HL-60 (cell line): ENCODE measurements around the gene PINK1.

Experiments
- GABPA ChIP-seq: IDR thresholded peaks from 2 replicates; pipeline ENCODE4 v1.6.1; 2012; ENCODE audit warnings: low read depth
- POLR2AphosphoS5 ChIP-seq: IDR thresholded peaks from 2 replicates; pipeline ENCODE4 v1.6.1; 2012; ENCODE audit warnings: low read depth
- SPI1 ChIP-seq: IDR thresholded peaks from 2 replicates; pipeline ENCODE4 v1.6.1; 2012; ENCODE audit warnings: low read depth, mild to moderate bottlenecking, borderline replicate concordance
- TF ChIP-seq, protein P1 (sequence below): IDR thresholded peaks from one replicate; pipeline ENCODE4 v1.5.1; 2011; ENCODE audit warnings: low read length, control low read depth, inconsistent platforms; ENCODE audit not compliant: insufficient read depth
- TF ChIP-seq, protein P2 (sequence below): IDR thresholded peaks from 2 replicates; pipeline ENCODE4 v1.6.1; 2012; ENCODE audit warnings: low read depth; ENCODE audit not compliant: insufficient replicate concordance

DNA sequence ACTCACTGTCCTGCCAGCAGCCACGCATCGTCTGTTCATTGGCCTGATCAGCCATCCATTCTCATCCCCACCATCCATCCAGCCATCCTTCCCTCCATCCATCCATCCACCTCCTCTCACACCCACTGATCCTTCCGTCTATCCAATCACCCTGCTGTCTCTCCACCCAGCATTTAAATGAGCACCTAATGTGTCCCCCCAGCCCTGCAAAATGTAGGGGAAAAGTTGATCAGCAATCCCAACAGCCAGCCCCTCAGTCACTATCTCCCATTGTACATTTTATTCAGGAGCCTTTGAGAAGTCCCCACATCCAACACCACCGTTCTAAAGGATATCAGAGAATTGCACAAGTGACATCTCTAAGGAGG is 39.0 kb downstream of the PINK1 start:
- TF ChIP-seq, protein P1, sequence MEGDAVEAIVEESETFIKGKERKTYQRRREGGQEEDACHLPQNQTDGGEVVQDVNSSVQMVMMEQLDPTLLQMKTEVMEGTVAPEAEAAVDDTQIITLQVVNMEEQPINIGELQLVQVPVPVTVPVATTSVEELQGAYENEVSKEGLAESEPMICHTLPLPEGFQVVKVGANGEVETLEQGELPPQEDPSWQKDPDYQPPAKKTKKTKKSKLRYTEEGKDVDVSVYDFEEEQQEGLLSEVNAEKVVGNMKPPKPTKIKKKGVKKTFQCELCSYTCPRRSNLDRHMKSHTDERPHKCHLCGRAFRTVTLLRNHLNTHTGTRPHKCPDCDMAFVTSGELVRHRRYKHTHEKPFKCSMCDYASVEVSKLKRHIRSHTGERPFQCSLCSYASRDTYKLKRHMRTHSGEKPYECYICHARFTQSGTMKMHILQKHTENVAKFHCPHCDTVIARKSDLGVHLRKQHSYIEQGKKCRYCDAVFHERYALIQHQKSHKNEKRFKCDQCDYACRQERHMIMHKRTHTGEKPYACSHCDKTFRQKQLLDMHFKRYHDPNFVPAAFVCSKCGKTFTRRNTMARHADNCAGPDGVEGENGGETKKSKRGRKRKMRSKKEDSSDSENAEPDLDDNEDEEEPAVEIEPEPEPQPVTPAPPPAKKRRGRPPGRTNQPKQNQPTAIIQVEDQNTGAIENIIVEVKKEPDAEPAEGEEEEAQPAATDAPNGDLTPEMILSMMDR: no peak
- TF ChIP-seq GABPA (no peak), POLR2AphosphoS5 (no peak), SPI1 (no peak)
- TF ChIP-seq, protein P2, sequence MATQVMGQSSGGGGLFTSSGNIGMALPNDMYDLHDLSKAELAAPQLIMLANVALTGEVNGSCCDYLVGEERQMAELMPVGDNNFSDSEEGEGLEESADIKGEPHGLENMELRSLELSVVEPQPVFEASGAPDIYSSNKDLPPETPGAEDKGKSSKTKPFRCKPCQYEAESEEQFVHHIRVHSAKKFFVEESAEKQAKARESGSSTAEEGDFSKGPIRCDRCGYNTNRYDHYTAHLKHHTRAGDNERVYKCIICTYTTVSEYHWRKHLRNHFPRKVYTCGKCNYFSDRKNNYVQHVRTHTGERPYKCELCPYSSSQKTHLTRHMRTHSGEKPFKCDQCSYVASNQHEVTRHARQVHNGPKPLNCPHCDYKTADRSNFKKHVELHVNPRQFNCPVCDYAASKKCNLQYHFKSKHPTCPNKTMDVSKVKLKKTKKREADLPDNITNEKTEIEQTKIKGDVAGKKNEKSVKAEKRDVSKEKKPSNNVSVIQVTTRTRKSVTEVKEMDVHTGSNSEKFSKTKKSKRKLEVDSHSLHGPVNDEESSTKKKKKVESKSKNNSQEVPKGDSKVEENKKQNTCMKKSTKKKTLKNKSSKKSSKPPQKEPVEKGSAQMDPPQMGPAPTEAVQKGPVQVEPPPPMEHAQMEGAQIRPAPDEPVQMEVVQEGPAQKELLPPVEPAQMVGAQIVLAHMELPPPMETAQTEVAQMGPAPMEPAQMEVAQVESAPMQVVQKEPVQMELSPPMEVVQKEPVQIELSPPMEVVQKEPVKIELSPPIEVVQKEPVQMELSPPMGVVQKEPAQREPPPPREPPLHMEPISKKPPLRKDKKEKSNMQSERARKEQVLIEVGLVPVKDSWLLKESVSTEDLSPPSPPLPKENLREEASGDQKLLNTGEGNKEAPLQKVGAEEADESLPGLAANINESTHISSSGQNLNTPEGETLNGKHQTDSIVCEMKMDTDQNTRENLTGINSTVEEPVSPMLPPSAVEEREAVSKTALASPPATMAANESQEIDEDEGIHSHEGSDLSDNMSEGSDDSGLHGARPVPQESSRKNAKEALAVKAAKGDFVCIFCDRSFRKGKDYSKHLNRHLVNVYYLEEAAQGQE: no peak
